HepG2 (cell line): Measurements from ENCODE around the gene AKR1C3. TPM values are rescaled to one million over a fixed set of nuclear protein-coding genes. Genes with fewer than 3 reads are reported as not detected.
A peak's percentile ranks its signal among the peaks of the same experiment; 100 is the strongest.

ENCODE experiments used
- BHLHE40 ChIP-seq: IDR thresholded peaks from 2 replicates; pipeline ENCODE4 v1.6.1; 2011; ENCODE audit warnings: low read length, improper control_type of control experiment
- EHMT2 ChIP-seq: fragments of 200-600 bp; sonication (generic); IDR thresholded peaks from 2 replicates; pipeline ENCODE4 v1.7.0; 2017; ENCODE audit warnings: antibody characterized with exemption, low read depth, low read length, borderline replicate concordance
- FOXP1 ChIP-seq, 2 experiments: fragments of 450-650 bp in 1 of 2; IDR thresholded peaks; 2 replicates each; pipeline ENCODE4 v1.6.1; 2017 to 2018; ENCODE audit warnings: antibody characterized with exemption in 1 of 2
- GATAD2A ChIP-seq: IDR thresholded peaks from 2 replicates; pipeline ENCODE4 v1.6.1; 2016
- GLI4 ChIP-seq: sonication (generic); formaldehyde crosslinking; IDR thresholded peaks from 2 replicates; pipeline ENCODE4 v1.5.1; 2020; ENCODE audit warnings: missing genetic modification reagents, mild to moderate bottlenecking, moderate library complexity, borderline replicate concordance
- HMG20A ChIP-seq: IDR thresholded peaks from 2 replicates; pipeline ENCODE4 v1.6.1; 2016; ENCODE audit warnings: borderline replicate concordance
- KLF12 ChIP-seq: sonication (generic); formaldehyde crosslinking; IDR thresholded peaks from 2 replicates; pipeline ENCODE4 v1.4.0; 2020; ENCODE audit warnings: missing genetic modification reagents, borderline replicate concordance
- MBNL3 ChIP-seq: fragments of 250-450 bp; sonication (Bioruptor Pico); conservative IDR thresholded peaks from 2 replicates; pipeline ENCODE4 v1.8.0; 2022; ENCODE audit warnings: mild to moderate bottlenecking, inconsistent platforms
- MIER3 ChIP-seq: IDR thresholded peaks from 2 replicates; pipeline ENCODE4 v1.6.1; 2016; ENCODE audit warnings: missing compliant biosample characterization, borderline replicate concordance
- REPIN1 ChIP-seq: sonication (generic); formaldehyde crosslinking; IDR thresholded peaks from 2 replicates; pipeline ENCODE4 v1.8.0; 2022; ENCODE audit warnings: missing genetic modification reagents, low read depth, mild to moderate bottlenecking, borderline replicate concordance
- RFX5 ChIP-seq: IDR thresholded peaks from 2 replicates; pipeline ENCODE4 v1.6.1; 2011; ENCODE audit warnings: low read depth, low read length, improper control_type of control experiment
- SMARCE1 ChIP-seq: fragments of 450-650 bp; IDR thresholded peaks from 2 replicates; pipeline ENCODE4 v1.6.1; 2017; ENCODE audit warnings: borderline replicate concordance
- TCF7 ChIP-seq: sonication (generic); IDR thresholded peaks from 2 replicates; pipeline ENCODE4 v1.6.1; 2016; ENCODE audit warnings: antibody characterized with exemption, low read depth
- THAP11 ChIP-seq: IDR thresholded peaks from 2 replicates; pipeline ENCODE4 v1.6.1; 2016; ENCODE audit warnings: missing biosample characterization, missing genetic modification reagents
- XRCC5 ChIP-seq: fragments of 200-400 bp; formaldehyde crosslinking; optimal IDR thresholded peaks from 2 replicates; pipeline ENCODE3; 2017; ENCODE audit warnings: mild to moderate bottlenecking, low read length
- ZNF251 ChIP-seq: sonication (generic); formaldehyde crosslinking; IDR thresholded peaks from 2 replicates; pipeline ENCODE4 v1.9.0; 2021; ENCODE audit warnings: mild to moderate bottlenecking, missing genetic modification reagents
- ZNF30 ChIP-seq: sonication (generic); formaldehyde crosslinking; IDR thresholded peaks from 2 replicates; pipeline ENCODE4 v1.5.0; 2020; ENCODE audit warnings: mild to moderate bottlenecking, missing genetic modification reagents
- ZNF615 ChIP-seq: sonication (generic); formaldehyde crosslinking; IDR thresholded peaks from 2 replicates; pipeline ENCODE4 v1.5.0; 2020; ENCODE audit warnings: mild to moderate bottlenecking, missing genetic modification reagents, borderline replicate concordance
- ZNF629 ChIP-seq: sonication (generic); formaldehyde crosslinking; conservative IDR thresholded peaks from 2 replicates; pipeline ENCODE4 v1.5.0; 2020; ENCODE audit warnings: missing genetic modification reagents
- ZNF652 ChIP-seq: IDR thresholded peaks from 2 replicates; pipeline ENCODE4 v1.6.1; 2016; ENCODE audit warnings: low read depth, borderline replicate concordance
- ZNF660 ChIP-seq: sonication (generic); formaldehyde crosslinking; IDR thresholded peaks from 2 replicates; pipeline ENCODE4 v1.5.1; 2020; ENCODE audit warnings: mild to moderate bottlenecking, low read depth, missing genetic modification reagents, borderline replicate concordance
- ZNF709 ChIP-seq: sonication (generic); formaldehyde crosslinking; IDR thresholded peaks from 2 replicates; pipeline ENCODE4 v1.5.0; 2020; ENCODE audit warnings: mild to moderate bottlenecking, missing genetic modification reagents
- ZNF792 ChIP-seq: IDR thresholded peaks from 2 replicates; pipeline ENCODE4 v1.6.1; 2016
- polyA plus RNA-seq, 8 experiments: library from polyadenylated mRNA; depleted of rRNA in 3 of 8; stranded (reverse) in 7 of 8; unstranded in 1 of 8; fragments of >200 nt; fragmentation: Illumina TruSeq in 4 of 8; extraction: Trizol in 4 of 8; gene quantifications; 2 replicates each; pipeline versions ENCODE4 v1.2.1 to v1.2.3, GENCODE V29; 2011 to 2016; ENCODE audit warnings: low read depth in 4 of 8, missing spikeins in 1 of 8, mixed read lengths in 1 of 8; ENCODE audit not compliant: insufficient read depth in 1 of 8
- total RNA-seq, 5 experiments: library from RNA; depleted of rRNA; stranded (reverse); fragments of >200 nt; fragmentation: Illumina TruSeq; extraction: Trizol; gene quantifications; 2 replicates each; pipeline ENCODE4 v1.2.3, GENCODE V29; 2016; ENCODE audit warnings: low read depth in 1 of 5
- TF ChIP-seq, protein P1 (sequence below): sonication (generic); formaldehyde crosslinking; IDR thresholded peaks from 2 replicates; pipeline ENCODE4 v1.4.0; 2020; ENCODE audit warnings: missing genetic modification reagents
- TF ChIP-seq, protein P2 (sequence below): sonication (generic); formaldehyde crosslinking; conservative IDR thresholded peaks from 2 replicates; pipeline ENCODE4 v1.5.0; 2020; ENCODE audit warnings: missing genetic modification reagents
- TF ChIP-seq, protein P3 (sequence below): sonication (generic); formaldehyde crosslinking; IDR thresholded peaks from 2 replicates; pipeline ENCODE4 v1.5.1; 2020; ENCODE audit warnings: missing genetic modification reagents, mild to moderate bottlenecking, borderline replicate concordance

AKR1C3 gene
- total and polyA plus RNA-seq, 2 of the 13 experiments (the other 11 are each of a cell fraction or from before 2014, with no cell fraction given): 368 to 532 TPM

DNA sequence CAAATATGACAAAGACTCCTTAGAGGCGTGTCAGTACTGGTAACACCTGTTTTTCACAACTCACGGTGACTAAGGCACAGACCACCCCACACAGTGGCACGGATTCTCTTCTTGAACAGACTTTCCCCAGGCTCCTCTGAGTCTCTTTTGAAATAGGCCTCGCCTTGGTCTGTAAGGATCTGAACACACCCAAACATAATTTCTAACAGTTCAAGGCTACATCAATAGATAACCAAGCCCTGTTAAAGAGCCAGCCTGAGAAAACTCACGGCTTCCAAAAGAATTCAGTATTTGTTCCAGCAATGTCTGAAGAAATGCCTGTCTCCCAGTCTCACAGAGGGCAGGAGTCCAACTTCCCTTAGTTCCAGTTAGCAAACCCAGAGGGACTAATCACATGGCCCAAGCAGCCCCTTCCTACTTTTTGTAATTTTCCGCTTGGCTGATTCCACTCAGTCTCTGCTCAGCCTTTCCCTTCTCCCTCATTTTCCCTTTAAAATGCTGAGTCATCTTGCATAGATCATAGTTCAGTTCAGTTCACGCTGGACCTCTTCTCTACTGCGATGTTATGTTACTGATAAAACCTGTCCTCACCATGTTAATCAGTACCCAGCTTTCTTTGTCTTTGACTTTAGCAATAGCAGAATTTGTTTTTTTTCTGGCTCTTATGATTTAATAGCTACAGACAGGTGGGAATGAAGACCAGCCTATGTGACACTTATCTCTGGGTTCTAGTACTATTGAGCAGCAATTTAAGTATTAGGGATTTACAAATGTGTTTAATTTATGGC lies 22.6 kb upstream of the AKR1C3 start (continued):
- TF ChIP-seq BHLHE40 (no peak), ZNF660 (no peak), RFX5 (peak; percentile 74; the same call in 1 of the 2 replicates), ZNF251 (CRISPR knock-in tag) (no peak), XRCC5 (no peak), ZNF652 (CRISPR knock-in tag) (peak; percentile 47; the same call in 1 of the 2 replicates), ZNF792 (CRISPR knock-in tag) (no peak; the same call in 1 of the 2 replicates), KLF12 (CRISPR knock-in tag) (no peak), ZNF30 (CRISPR knock-in tag) (no peak), MIER3 (peak; percentile 68; the same call in 1 of the 2 replicates), MBNL3 (CRISPR knock-in tag) (no peak), EHMT2 (peak; percentile 46; the same call in 1 of the 2 replicates), FOXP1 (IDR thresholded peaks at IDR 0.05) (no peak), FOXP1 (CRISPR knock-in tag; IDR thresholded peaks at IDR 0.05) (peak; percentile 78; the same call in 1 of the 2 replicates), THAP11 (CRISPR knock-in tag) (peak; percentile 50; the same call in 1 of the 2 replicates), SMARCE1 (no peak), ZNF629 (CRISPR knock-in tag) (0 out of 2 replicates have a peak, but pooled peaks have one; percentile 31), REPIN1 (CRISPR knock-in tag) (0 out of 2 replicates have a peak, but pooled peaks have one; percentile 10), GATAD2A (CRISPR knock-in tag) (peak; percentile 90), ZNF709 (CRISPR knock-in tag) (no peak), ZNF615 (no peak), TCF7 (no peak), GLI4 (CRISPR knock-in tag) (no peak), HMG20A (CRISPR knock-in tag) (0 out of 2 replicates have a peak, but pooled peaks have one; percentile 81)
- TF ChIP-seq, protein P1, sequence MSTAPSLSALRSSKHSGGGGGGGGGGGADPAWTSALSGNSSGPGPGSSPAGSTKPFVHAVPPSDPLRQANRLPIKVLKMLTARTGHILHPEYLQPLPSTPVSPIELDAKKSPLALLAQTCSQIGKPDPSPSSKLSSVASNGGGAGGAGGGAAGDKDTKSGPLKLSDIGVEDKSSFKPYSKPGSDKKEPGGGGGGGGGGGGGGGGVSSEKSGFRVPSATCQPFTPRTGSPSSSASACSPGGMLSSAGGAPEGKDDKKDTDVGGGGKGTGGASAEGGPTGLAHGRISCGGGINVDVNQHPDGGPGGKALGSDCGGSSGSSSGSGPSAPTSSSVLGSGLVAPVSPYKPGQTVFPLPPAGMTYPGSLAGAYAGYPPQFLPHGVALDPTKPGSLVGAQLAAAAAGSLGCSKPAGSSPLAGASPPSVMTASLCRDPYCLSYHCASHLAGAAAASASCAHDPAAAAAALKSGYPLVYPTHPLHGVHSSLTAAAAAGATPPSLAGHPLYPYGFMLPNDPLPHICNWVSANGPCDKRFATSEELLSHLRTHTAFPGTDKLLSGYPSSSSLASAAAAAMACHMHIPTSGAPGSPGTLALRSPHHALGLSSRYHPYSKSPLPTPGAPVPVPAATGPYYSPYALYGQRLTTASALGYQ (CRISPR knock-in tag): peak; percentile 92
- TF ChIP-seq, protein P2, sequence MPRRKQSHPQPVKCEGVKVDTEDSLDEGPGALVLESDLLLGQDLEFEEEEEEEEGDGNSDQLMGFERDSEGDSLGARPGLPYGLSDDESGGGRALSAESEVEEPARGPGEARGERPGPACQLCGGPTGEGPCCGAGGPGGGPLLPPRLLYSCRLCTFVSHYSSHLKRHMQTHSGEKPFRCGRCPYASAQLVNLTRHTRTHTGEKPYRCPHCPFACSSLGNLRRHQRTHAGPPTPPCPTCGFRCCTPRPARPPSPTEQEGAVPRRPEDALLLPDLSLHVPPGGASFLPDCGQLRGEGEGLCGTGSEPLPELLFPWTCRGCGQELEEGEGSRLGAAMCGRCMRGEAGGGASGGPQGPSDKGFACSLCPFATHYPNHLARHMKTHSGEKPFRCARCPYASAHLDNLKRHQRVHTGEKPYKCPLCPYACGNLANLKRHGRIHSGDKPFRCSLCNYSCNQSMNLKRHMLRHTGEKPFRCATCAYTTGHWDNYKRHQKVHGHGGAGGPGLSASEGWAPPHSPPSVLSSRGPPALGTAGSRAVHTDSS: no peak
- TF ChIP-seq, protein P3, sequence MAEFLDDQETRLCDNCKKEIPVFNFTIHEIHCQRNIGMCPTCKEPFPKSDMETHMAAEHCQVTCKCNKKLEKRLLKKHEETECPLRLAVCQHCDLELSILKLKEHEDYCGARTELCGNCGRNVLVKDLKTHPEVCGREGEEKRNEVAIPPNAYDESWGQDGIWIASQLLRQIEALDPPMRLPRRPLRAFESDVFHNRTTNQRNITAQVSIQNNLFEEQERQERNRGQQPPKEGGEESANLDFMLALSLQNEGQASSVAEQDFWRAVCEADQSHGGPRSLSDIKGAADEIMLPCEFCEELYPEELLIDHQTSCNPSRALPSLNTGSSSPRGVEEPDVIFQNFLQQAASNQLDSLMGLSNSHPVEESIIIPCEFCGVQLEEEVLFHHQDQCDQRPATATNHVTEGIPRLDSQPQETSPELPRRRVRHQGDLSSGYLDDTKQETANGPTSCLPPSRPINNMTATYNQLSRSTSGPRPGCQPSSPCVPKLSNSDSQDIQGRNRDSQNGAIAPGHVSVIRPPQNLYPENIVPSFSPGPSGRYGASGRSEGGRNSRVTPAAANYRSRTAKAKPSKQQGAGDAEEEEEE (CRISPR knock-in tag): no peak
